Sigmoid colon (tissue), 7 donors: ENCODE data around the gene GJD4. TPM values are rescaled to one million over a fixed set of nuclear protein-coding genes. Genes with fewer than 3 reads are reported as not detected.

Experiments
- DNase-seq: peaks from one replicate; pipeline ENCODE4 v3.0.0-alpha.2; 2019
- H3K27ac ChIP-seq, 4 donors: fragments of 200-600 bp; sonication (generic); one replicate each; pipeline ENCODE4 v1.5.1; 2016 to 2019; ENCODE audit warnings: mild to moderate bottlenecking in 1 of 4
- H3K27me3 ChIP-seq, 3 donors: fragments of 200-600 bp; sonication (generic); one replicate each; pipeline ENCODE4 v1.5.1; 2019; ENCODE audit warnings: mild to moderate bottlenecking in 1 of 3
- H3K36me3 ChIP-seq, 4 donors: fragments of 200-600 bp; sonication (generic); one replicate each; pipeline ENCODE4 v1.5.1; 2016 to 2019
- H3K4me1 ChIP-seq, 4 donors: fragments of 200-600 bp; sonication (generic); one replicate each; pipeline ENCODE4 v1.5.1; 2017 to 2019
- H3K4me3 ChIP-seq, 4 donors: fragments of 200-600 bp; sonication (generic); one replicate each; pipeline ENCODE4 v1.5.1; 2017 to 2019; ENCODE audit warnings: mild to moderate bottlenecking in 2 of 4, moderate library complexity in 1 of 4
- H3K9me3 ChIP-seq, 4 donors: fragments of 200-600 bp in 3 of 4; sonication (generic) in 3 of 4; one replicate each; pipeline versions ENCODE4 v1.5.1 to v1.6.1; 2013 to 2019
- EP300 ChIP-seq, 4 donors: sonication (generic); formaldehyde crosslinking; IDR thresholded peaks; one replicate each; pipeline ENCODE4 v1.6.1; 2017; ENCODE audit warnings: antibody characterized with exemption in 4 of 4
- POLR2A ChIP-seq, 2 donors: fragments of 450-650 bp; IDR thresholded peaks; one replicate each; pipeline ENCODE4 v1.6.1; 2016; ENCODE audit warnings: antibody characterized with exemption in 2 of 2, mild to moderate bottlenecking in 2 of 2, moderate library complexity in 2 of 2
- POLR2AphosphoS5 ChIP-seq, 4 donors: sonication (generic); formaldehyde crosslinking; IDR thresholded peaks; one replicate each; pipeline ENCODE4 v1.6.1; 2017; ENCODE audit warnings: antibody characterized with exemption in 4 of 4
- WGBS, 2 donors: extraction: QIAGEN DNeasy Blood & Tissue Kit; methylation state at CpG; one replicate each; pipeline ENCODE4 v1.1.7; 2013; 5-methylcytosine and 5-hydroxymethylcytosine counted together
- intact Hi-C: fragments of 100-400 bp; cut with DNase I; formaldehyde crosslinking; loops from one replicate; pipeline ENCODE4 v1.15.1; 2023
- polyA plus RNA-seq, 3 donors: library from polyadenylated mRNA; stranded (reverse); fragments of 200-250 nt; gene quantifications; one replicate each; pipeline ENCODE4 v1.2.3, GENCODE V29; 2013
- total RNA-seq, 4 donors: library from RNA; depleted of rRNA; stranded (reverse); fragments of >200 nt; gene quantifications; one replicate each; pipeline ENCODE4 v1.1.0, GENCODE V29; 2016
- TF ChIP-seq, protein P1 (sequence below), 4 experiments: fragments of 450-650 bp in 3 of 4; fragments of 200-600 bp in 1 of 4; IDR thresholded peaks; one replicate each; pipeline ENCODE4 v1.5.1; 2016 to 2019; ENCODE audit warnings: antibody characterized with exemption in 4 of 4, mild to moderate bottlenecking in 3 of 4, moderate library complexity in 2 of 4
- donor health status: healthy with polysubstance abuse.
- donor health status: Bipolar disorder and iron deficiency.
- donor health status: healthy.

Gene GJD4
- total and polyA plus RNA-seq, 7 donors = not detected

DNA sequence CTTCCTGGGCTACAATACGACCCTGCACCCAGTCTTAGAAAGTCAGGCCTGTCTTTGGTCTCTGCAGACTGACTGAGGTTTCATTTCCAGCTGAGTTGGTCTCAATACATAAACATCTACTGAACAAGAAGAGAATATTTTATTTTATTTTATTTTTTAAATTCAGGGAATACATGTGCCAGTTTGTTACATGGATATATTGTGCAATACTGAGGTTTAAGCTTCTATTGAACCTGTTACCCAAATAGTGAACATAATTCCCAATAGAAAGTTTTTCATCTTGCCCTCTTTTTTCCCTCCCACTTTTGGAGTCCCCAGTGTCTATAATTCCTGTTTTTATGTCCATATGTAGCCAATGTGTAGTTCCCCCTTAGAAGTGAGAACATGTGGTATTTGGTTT lies 26.3 kb downstream of the GJD4 start:
- DNase-seq = no peak
- Histone ChIP-seq H3K27ac (no peak overlapping the region), H3K4me1 (peaks cover 0 to 13% (median 9%) of the 10 kb centered on the region in 4 donors), H3K9me3 (no peaks in the 10 kb centered on the region), H3K36me3 (no peaks in the 10 kb centered on the region), H3K27me3 (no peaks in the 10 kb centered on the region), H3K4me3 (no peak overlapping the region)
- no peak for TF ChIP-seq EP300 (IDR thresholded peaks at IDR 0.05)
- no peak for TF ChIP-seq POLR2AphosphoS5 (IDR thresholded peaks at IDR 0.05)
- TF ChIP-seq, protein P1, sequence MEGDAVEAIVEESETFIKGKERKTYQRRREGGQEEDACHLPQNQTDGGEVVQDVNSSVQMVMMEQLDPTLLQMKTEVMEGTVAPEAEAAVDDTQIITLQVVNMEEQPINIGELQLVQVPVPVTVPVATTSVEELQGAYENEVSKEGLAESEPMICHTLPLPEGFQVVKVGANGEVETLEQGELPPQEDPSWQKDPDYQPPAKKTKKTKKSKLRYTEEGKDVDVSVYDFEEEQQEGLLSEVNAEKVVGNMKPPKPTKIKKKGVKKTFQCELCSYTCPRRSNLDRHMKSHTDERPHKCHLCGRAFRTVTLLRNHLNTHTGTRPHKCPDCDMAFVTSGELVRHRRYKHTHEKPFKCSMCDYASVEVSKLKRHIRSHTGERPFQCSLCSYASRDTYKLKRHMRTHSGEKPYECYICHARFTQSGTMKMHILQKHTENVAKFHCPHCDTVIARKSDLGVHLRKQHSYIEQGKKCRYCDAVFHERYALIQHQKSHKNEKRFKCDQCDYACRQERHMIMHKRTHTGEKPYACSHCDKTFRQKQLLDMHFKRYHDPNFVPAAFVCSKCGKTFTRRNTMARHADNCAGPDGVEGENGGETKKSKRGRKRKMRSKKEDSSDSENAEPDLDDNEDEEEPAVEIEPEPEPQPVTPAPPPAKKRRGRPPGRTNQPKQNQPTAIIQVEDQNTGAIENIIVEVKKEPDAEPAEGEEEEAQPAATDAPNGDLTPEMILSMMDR (IDR thresholded peaks at IDR 0.05) = no peak
- no peak for TF ChIP-seq POLR2A (IDR thresholded peaks at IDR 0.05)
- intact Hi-C loops = loop anchor here (10.0 kb wide), 1 partner anchor 813 kb away; no protein-coding TSS in a partner anchor
- 88 to 92% methylated on average over 1 of the region's 1 CpG for WGBS, 2 donors

DNA sequence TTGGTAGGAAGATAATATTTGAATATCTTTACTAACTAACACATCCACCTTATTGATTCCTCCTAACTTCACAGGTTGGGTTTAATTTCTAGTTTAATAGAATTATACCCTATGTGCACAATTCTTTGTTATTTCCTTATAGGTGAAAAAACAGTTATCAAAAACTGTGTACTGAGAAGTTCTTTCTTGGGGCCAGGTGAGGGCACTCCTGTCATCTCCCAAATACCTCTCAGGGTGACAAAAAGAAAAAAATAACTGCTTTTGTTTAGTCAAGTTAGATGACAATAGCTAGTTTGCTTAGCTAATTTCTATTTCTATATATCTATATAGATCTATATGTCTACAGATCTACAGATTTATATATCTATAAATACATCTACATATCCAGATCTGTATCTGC lies 26.9 kb downstream of the GJD4 start:
- intact Hi-C loops = loop anchor here (10.0 kb wide), 1 partner anchor 813 kb away; no protein-coding TSS in a partner anchor

DNA sequence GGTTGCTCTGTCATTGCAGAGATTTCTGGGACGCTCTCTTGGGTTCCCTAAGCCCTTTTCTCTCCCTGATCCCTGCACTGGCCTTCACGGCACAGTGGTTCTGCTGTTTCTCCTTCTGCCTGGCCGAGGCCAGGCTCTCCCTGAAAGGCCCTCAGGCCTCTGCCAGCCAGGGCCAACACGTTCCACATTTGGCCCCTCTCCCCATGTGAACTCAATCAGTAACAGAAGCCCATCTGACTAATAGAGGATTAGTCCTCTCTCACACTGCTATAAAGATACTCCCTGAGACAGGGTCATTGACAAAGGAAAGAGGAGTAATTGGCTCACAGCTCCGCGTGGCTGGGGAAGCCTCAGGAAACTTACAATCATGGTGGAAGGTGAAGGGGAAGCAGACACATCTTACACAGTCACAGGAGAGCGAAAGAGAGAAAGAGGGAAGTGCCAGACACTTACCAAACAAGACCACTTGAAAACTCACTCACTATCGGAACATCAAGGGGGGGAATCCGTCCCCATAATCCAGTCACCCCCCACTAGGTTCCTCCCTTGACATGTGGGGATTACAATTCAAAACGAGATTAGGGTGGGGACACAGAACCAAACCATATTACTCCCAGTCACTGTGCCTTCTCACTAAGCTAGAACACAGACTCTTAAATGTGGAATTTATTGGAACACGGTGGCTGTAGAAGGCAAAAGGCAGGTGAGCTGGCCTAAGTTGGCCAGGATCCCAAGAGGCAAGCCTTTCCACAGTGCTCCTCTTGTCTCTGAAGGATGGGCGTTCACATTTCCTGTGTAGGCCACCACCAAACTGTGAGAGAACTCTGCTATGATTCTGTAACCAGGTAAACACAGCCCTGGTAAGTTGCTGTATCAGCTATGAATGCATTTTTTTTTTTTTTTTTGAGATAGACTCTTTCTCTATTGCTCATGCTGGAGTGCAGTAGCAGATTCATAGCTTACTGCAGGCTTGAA lies 28.2 kb downstream of the GJD4 start:
- no peak for TF ChIP-seq EP300 (IDR thresholded peaks at IDR 0.05)
- 57 to 58% methylated on average over 12 of the region's 12 CpGs for WGBS, 2 donors

More for the DNA sequence above, 26.9 kb downstream of the GJD4 start:
- Histone ChIP-seq H3K4me3 (no peak overlapping the region), H3K4me1 (peaks cover 0 to 19% (median 12%) of the 10 kb centered on the region in 4 donors), H3K27me3 (no peaks in the 10 kb centered on the region), H3K27ac (no peak overlapping the region), H3K9me3 (no peaks in the 10 kb centered on the region), H3K36me3 (no peaks in the 10 kb centered on the region)
- no peak for DNase-seq
- no peak for TF ChIP-seq POLR2AphosphoS5 (IDR thresholded peaks at IDR 0.05)
- no peak for TF ChIP-seq POLR2A (IDR thresholded peaks at IDR 0.05)
- no peak for TF ChIP-seq EP300 (IDR thresholded peaks at IDR 0.05)
- TF ChIP-seq, protein P1 (IDR thresholded peaks at IDR 0.05) = no peak

DNA sequence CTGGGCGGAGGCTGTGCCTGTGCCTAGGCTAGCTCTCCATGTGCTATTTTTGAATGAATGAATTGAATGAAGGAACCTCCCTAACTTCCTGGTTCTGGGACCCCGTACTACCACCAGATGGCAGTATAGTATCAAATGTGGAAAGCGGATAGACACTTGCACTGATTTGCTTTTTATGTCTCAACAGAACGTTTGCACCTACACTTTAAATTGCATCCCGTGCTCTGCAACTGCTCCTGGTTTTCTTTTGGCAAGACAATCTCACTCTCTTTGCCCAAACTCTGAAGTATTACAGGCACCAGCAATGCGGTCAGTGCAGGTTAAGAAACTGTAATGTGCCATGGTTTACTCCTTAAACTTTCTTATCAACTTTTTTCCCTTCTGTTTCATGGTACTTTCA lies 30.4 kb downstream of the GJD4 start:
- Histone ChIP-seq H3K9me3 (no peaks in the 10 kb centered on the region), H3K27me3 (no peaks in the 10 kb centered on the region), H3K36me3 (no peaks in the 10 kb centered on the region), H3K4me1 (peaks cover 0 to 47% (median 30%) of the 10 kb centered on the region in 4 donors), H3K4me3 (no peak overlapping the region), H3K27ac (peak overlapping the region in 2 of 4 donors; percentile 24 to 66)
- WGBS, 2 donors = 5 to 16% methylated on average over 6 of the region's 6 CpGs
- no peak for DNase-seq
- TF ChIP-seq POLR2A (IDR thresholded peaks at IDR 0.05) (no peak), EP300 (IDR thresholded peaks at IDR 0.05) (no peak), POLR2AphosphoS5 (IDR thresholded peaks at IDR 0.05) (peak in 2 of 4 donors; percentile 19 to 51)
- TF ChIP-seq, protein P1 (IDR thresholded peaks at IDR 0.05) = peak; percentile 86 to 94 (median 88)
- intact Hi-C loops = loop anchor here (1.0 to 10.0 kb wide), 4 partner anchors 482 to 1242 kb away; no protein-coding TSS in a partner anchor

More for the DNA sequence above, 28.2 kb downstream of the GJD4 start:
- Histone ChIP-seq H3K27ac (no peak overlapping the region), H3K36me3 (no peaks in the 10 kb centered on the region), H3K9me3 (no peaks in the 10 kb centered on the region), H3K4me3 (no peak overlapping the region), H3K27me3 (no peaks in the 10 kb centered on the region), H3K4me1 (peaks cover 0 to 32% (median 19%) of the 10 kb centered on the region in 4 donors)
- intact Hi-C loops = loop anchor here (10.0 kb wide), 1 partner anchor 812 kb away; no protein-coding TSS in a partner anchor
- DNase-seq = no peak

DNA sequence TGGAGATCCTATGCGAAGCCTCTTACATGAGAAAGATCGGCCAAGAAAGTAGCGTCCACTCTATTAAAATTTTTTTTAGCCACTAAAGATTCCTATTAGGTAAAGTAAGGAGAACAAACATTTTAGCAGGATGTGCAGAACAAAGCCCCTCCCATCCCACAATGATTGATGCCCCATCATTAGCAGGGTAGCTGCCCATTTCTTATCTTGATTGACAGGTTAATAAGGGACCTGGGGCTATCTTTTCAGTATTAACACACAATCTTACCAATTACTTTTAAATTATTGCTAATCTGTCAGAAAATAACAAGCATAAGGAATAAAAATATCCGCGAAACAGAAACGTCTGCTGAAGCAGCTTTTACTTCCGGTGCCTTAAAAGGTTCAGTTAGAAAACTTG lies 31.8 kb downstream of the GJD4 start:
- Histone ChIP-seq H3K27me3 (no peaks in the 10 kb centered on the region), H3K4me3 (peak overlapping the region in 3 of 4 donors; percentile 12 to 97 (median 30)), H3K36me3 (no peaks in the 10 kb centered on the region), H3K4me1 (peaks cover 0 to 47% (median 30%) of the 10 kb centered on the region in 4 donors), H3K9me3 (no peaks in the 10 kb centered on the region), H3K27ac (peak overlapping the region in 3 of 4 donors; percentile 55 to 66 (median 65))
- WGBS, 2 donors = 57 to 87% methylated on average over 7 of the region's 7 CpGs
- DNase-seq = no peak
- TF ChIP-seq POLR2A (IDR thresholded peaks at IDR 0.05) = no peak
- no peak for TF ChIP-seq EP300 (IDR thresholded peaks at IDR 0.05)
- TF ChIP-seq, protein P1 (IDR thresholded peaks at IDR 0.05) = no peak
- TF ChIP-seq POLR2AphosphoS5 (IDR thresholded peaks at IDR 0.05) = no peak
- intact Hi-C loops = loop anchor here (5.0 to 10.0 kb wide), 3 partner anchors 480 to 1240 kb away; no protein-coding TSS in a partner anchor
